Parathyroid adenoma (tissue), 2 donors: ENCODE results near the gene FBLN2.

ENCODE experiments used
- H2AFZ ChIP-seq: fragments of 300-600 bp; sonication (generic); one replicate; pipeline ENCODE4 v1.7.0; 2017; ENCODE audit warnings: antibody characterized with exemption, mild to moderate bottlenecking
- H3K27ac ChIP-seq: fragments of 300-600 bp; sonication (generic); one replicate; pipeline ENCODE4 v1.7.0; 2017
- H3K27me3 ChIP-seq: fragments of 300-600 bp; sonication (generic); one replicate; pipeline ENCODE4 v1.7.0; 2017; ENCODE audit warnings: low read length; ENCODE audit not compliant: control insufficient read depth, insufficient read depth
- H3K36me3 ChIP-seq: fragments of 300-600 bp; sonication (generic); one replicate; pipeline ENCODE4 v1.7.0; 2017; ENCODE audit warnings: low read length; ENCODE audit not compliant: control insufficient read depth, insufficient read depth
- H3K4me1 ChIP-seq: fragments of 300-600 bp; sonication (generic); one replicate; pipeline ENCODE4 v1.7.0; 2017; ENCODE audit warnings: control low read depth
- H3K4me2 ChIP-seq: fragments of 300-600 bp; sonication (generic); one replicate; pipeline ENCODE4 v1.7.0; 2017; ENCODE audit warnings: low read length
- H3K4me3 ChIP-seq: fragments of 300-600 bp; sonication (generic); one replicate; pipeline ENCODE4 v1.7.0; 2017; ENCODE audit warnings: low read depth, low read length
- H3K79me2 ChIP-seq: fragments of 300-600 bp; sonication (generic); one replicate; pipeline ENCODE4 v1.7.0; 2017; ENCODE audit warnings: control low read depth
- H3K9ac ChIP-seq: fragments of 300-600 bp; sonication (generic); one replicate; pipeline ENCODE4 v1.7.0; 2017; ENCODE audit warnings: mild to moderate bottlenecking
- H3K9me3 ChIP-seq: fragments of 300-600 bp; sonication (generic); one replicate; pipeline ENCODE4 v1.7.0; 2017; ENCODE audit warnings: low read length; ENCODE audit not compliant: control insufficient read depth
- TF ChIP-seq, protein P1 (sequence below): fragments of 300-600 bp; sonication (generic); IDR thresholded peaks from one replicate; pipeline ENCODE4 v1.7.0; 2017; ENCODE audit warnings: antibody characterized with exemption, mild to moderate bottlenecking
- donor health status: primary hyperparathyroidism.

The FBLN2 gene

DNA sequence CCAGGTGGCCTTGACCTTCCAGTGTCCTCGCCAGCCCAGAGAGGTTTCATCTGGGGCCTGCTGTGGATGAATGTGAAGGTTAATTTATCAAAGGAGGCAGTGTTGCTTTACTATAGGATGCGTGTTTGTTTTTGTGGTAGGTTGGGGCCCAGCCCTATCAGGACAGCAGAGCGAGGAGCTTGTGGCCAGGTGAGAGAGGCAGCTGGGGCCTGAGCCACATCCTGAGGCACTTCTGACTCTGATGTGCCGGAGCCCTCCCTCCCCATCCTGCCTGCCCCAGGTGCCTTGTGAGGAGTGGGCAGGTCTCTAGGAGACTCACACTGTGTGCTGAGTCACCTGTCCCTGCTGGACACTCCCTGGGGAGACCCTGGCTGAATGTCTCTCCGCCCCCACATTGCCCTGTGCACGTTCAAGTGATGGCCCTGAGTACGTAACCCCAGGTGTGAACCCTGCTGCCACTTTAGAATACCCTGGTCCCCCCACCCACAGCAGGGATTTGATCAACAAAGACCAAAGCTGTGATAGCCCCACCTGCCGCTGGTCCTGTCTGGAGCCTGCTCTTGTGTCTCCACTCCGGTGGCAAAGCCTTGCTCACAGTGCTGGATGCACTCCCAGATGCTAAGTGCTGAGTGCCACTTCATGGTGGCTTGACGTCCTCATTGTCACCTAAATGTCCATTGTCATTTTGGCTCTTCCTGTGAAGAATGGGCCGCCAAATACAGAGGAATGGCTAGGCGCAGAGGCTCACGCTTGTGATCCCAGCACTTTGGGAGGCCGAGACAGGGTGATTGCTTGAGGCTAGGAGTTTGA lies 16.0 kb downstream of the FBLN2 start:
- Histone ChIP-seq H3K9me3 (no peaks in the 10 kb centered on the region), H3K4me2 (no peak overlapping the region), H3K36me3 (no peaks in the 10 kb centered on the region), H3K27ac (no peak overlapping the region), H2AFZ (no peak overlapping the region), H3K9ac (no peak overlapping the region), H3K4me3 (no peak overlapping the region), H3K79me2 (no peaks in the 10 kb centered on the region), H3K27me3 (no peaks in the 10 kb centered on the region), H3K4me1 (no peaks in the 10 kb centered on the region)
- TF ChIP-seq, protein P1, sequence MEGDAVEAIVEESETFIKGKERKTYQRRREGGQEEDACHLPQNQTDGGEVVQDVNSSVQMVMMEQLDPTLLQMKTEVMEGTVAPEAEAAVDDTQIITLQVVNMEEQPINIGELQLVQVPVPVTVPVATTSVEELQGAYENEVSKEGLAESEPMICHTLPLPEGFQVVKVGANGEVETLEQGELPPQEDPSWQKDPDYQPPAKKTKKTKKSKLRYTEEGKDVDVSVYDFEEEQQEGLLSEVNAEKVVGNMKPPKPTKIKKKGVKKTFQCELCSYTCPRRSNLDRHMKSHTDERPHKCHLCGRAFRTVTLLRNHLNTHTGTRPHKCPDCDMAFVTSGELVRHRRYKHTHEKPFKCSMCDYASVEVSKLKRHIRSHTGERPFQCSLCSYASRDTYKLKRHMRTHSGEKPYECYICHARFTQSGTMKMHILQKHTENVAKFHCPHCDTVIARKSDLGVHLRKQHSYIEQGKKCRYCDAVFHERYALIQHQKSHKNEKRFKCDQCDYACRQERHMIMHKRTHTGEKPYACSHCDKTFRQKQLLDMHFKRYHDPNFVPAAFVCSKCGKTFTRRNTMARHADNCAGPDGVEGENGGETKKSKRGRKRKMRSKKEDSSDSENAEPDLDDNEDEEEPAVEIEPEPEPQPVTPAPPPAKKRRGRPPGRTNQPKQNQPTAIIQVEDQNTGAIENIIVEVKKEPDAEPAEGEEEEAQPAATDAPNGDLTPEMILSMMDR = no peak

DNA sequence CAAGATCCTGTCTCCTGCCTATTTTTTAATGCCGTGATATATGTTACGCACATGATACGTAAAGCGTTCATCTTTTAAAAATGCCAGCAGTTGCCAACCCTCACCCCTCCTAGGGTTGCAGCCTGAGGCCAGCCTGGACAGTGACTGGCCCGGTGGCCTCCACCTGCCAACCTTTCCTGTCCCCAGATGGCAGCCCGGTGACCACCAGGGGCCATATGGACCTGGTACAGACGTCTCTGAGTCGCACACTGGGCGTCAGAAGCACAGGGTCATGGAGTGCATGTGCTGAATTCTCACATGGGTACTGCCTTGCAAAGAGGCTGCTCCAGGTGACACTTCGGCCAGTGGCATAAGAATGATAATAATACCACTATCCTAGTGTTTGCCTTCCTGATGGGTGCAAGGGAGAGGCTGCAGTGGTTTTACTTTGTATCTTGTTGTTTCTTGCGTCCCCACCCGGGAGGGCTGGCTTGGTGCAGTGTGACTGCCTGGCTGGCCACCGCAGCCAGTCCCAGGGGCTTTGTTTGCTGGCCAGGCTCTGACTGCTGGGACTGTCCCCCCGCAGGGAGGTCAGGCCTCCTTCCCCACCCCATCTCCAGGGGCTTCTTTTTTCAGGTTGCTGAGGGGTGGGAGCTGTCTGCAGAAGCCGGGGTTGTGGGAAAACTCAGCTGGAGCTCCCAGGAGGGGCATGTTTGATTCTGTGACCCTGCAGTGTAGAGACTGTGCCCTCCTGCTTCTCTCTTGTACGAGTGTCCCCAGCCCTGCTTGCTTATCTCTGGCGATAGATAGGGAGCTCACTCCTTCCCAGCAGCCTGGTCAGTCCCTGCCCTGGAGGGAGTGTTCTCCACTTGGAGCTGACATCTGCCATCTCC lies 16.9 kb downstream of the FBLN2 start:
- TF ChIP-seq, protein P1 = no peak

DNA sequence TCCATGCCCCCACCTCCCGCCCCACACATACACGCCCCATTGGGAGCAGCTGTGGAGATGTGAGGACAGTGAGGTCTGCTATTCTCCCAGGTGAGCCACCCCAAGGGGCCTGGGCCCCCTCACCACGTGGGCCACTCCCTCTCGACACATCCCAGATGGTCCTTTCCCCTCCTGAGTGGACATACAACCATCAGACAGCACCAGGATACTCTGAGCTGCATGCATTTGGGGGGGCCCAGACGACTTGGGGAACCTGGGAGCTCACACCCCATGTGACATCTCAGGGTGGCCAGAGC lies 17.5 kb downstream of the FBLN2 start:
- no peak overlapping the region for H3K4me3 ChIP-seq
- TF ChIP-seq, protein P1 = no peak
- H2AFZ ChIP-seq = no peak overlapping the region
- no peak overlapping the region for H3K9ac ChIP-seq
- H3K4me2 ChIP-seq = no peak overlapping the region
- H3K27ac ChIP-seq = no peak overlapping the region
- no peaks in the 10 kb centered on the region for H3K36me3 ChIP-seq
- H3K79me2 ChIP-seq = no peaks in the 10 kb centered on the region
- no peaks in the 10 kb centered on the region for H3K27me3 ChIP-seq
- no peaks in the 10 kb centered on the region for H3K9me3 ChIP-seq
- H3K4me1 ChIP-seq = no peaks in the 10 kb centered on the region

More for the DNA sequence above, 16.9 kb downstream of the FBLN2 start:
- H3K9me3 ChIP-seq = no peaks in the 10 kb centered on the region
- no peak overlapping the region for H3K9ac ChIP-seq
- H2AFZ ChIP-seq = no peak overlapping the region
- H3K4me2 ChIP-seq = no peak overlapping the region
- no peaks in the 10 kb centered on the region for H3K4me1 ChIP-seq
- no peaks in the 10 kb centered on the region for H3K27me3 ChIP-seq
- H3K79me2 ChIP-seq = no peaks in the 10 kb centered on the region
- no peaks in the 10 kb centered on the region for H3K36me3 ChIP-seq
- H3K4me3 ChIP-seq = no peak overlapping the region
- no peak overlapping the region for H3K27ac ChIP-seq

DNA sequence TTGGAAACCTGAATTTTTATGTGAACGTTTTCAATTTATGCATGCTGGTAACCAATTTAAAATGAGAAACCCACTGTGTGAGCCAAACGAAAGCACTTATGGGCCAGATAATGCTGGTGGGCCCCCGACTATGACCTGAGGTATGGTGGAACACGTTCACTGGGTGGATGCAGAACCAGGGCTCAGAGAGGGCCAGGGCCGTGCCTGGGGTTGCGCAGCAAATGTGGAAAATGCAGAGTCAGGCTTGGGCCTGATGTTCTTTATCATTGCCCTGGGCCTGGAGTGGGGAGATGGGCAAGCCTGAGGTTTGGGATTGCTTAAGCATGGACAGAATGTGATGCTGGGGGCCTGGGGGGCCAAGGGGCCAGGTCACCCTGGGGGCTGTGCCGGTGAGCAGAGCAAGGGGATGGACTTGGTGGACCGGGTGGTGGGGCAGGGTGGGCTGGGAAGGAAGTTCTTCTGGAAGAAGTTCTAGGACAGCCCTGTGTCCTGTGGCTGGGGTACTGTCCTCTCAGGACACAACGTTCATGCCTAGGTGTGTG lies 17.9 kb downstream of the FBLN2 start:
- no peak overlapping the region for H3K9ac ChIP-seq
- no peak overlapping the region for H2AFZ ChIP-seq
- TF ChIP-seq, protein P1 = no peak
- no peaks in the 10 kb centered on the region for H3K4me1 ChIP-seq
- no peaks in the 10 kb centered on the region for H3K27me3 ChIP-seq
- H3K4me2 ChIP-seq = no peak overlapping the region
- H3K4me3 ChIP-seq = no peak overlapping the region
- no peaks in the 10 kb centered on the region for H3K79me2 ChIP-seq
- H3K27ac ChIP-seq = no peak overlapping the region
- H3K36me3 ChIP-seq = no peaks in the 10 kb centered on the region
- H3K9me3 ChIP-seq = no peaks in the 10 kb centered on the region
